IPS DF 6.9 (cell line): ENCODE results near the gene SYNE1.

Experiments used
- DNase-seq: peaks from one replicate; pipeline ENCODE4 v3.0.0-alpha.2; 2013; ENCODE audit warnings: low read depth, low spot score
- H3K27ac ChIP-seq: one replicate; pipeline ENCODE4 v1.5.1; 2013; ENCODE audit warnings: low read length, control low read depth
- H3K27me3 ChIP-seq: 2 replicates; pipeline ENCODE4 v1.6.1; 2013; ENCODE audit warnings: mild to moderate bottlenecking, low read length; ENCODE audit not compliant: control insufficient read depth, insufficient read depth
- H3K36me3 ChIP-seq: 2 replicates; pipeline ENCODE4 v1.6.1; 2013; ENCODE audit warnings: low read length; ENCODE audit not compliant: control insufficient read depth, insufficient read depth
- H3K4me1 ChIP-seq: 2 replicates; pipeline ENCODE4 v1.6.1; 2013; ENCODE audit warnings: low read length; ENCODE audit not compliant: control insufficient read depth, insufficient read depth
- H3K4me3 ChIP-seq: 2 replicates; pipeline ENCODE4 v1.5.1; 2013; ENCODE audit warnings: mild to moderate bottlenecking, low read length
- H3K9me3 ChIP-seq: 2 replicates; pipeline ENCODE4 v1.6.1; 2013; ENCODE audit warnings: low read length, inconsistent platforms; ENCODE audit not compliant: control insufficient read depth, insufficient read depth
- WGBS: extraction: QIAGEN DNeasy Blood & Tissue Kit; methylation state at CpG from one replicate; pipeline ENCODE4 v1.1.7; 2013; ENCODE audit warnings: mixed read lengths, missing lambda C conversion rate; ENCODE audit not compliant: insufficient read length, insufficient coverage; 5-methylcytosine and 5-hydroxymethylcytosine counted together

Gene SYNE1

DNA sequence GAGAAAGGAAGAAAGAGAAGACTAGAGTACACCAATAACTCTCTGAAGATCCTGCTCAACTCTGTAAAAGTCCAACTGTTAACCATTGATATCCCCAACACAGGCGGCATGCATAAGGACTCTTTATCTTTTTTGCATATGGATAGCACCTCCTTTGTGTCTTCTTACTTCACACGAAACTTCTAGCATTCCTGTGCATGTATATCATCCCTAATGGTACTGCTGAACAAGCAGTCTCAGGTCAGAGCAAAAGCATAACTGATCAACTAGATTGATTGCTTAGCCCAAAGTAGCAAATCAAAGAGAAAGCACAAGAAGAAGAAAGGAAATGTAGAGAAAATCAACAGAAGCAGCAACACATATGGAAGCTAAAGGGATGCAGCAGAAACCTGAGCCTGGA is 234.4 kb downstream of the SYNE1 start:
- Histone ChIP-seq H3K27me3 (no peaks in the 10 kb centered on the region), H3K27ac (no peak overlapping the region), H3K4me3 (no peak overlapping the region), H3K9me3 (no peaks in the 10 kb centered on the region), H3K4me1 (no peaks in the 10 kb centered on the region), H3K36me3 (no peaks in the 10 kb centered on the region)
- DNase-seq = no peak
- no CpG with 5 or more reads among the region's 2 CpGs for WGBS

DNA sequence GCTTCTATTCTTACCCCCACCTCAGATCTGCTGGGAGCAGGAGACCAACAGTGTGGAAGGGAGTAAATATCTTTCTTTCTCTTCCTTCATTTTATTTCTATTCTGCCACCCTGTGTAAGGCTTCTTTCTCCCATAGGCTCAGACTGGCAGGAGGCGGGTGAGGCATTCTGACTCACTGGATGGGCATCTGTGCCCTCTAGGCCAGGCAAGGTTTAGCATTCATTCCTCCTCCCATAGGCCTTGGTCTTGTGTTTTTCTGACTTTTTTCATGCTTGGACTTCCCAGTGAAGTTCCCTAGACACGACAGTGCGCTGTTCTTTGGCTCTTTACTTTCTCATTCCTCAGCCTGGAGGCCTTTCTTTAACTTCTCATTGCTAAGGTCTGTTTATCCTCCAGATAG is 235.2 kb downstream of the SYNE1 start:
- no peaks in the 10 kb centered on the region for H3K27me3 ChIP-seq
- WGBS = no CpG with 5 or more reads among the region's 3 CpGs
- H3K36me3 ChIP-seq = no peaks in the 10 kb centered on the region
- no peak overlapping the region for H3K27ac ChIP-seq
- H3K4me1 ChIP-seq = no peaks in the 10 kb centered on the region
- H3K9me3 ChIP-seq = no peaks in the 10 kb centered on the region
- no peak for DNase-seq
- no peak overlapping the region for H3K4me3 ChIP-seq

DNA sequence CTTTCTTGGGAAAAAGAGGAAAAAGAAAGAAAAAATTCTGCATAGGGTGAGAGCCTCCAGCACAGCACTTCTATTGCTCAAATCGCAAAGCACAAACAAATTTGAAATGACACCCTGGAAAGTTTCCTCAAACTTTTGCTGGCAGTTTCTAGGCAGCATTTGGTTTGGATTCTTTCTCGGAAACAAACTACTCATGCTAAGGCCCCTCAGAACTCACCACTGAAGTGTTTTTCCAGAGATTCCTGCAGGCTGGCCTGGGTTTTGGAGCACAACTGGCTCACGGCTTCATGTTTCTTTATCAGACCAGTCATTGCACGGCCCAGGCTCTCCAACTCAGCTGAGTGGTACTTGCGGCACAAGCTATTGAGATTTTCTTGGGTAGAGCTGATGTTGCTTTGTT is 237.8 kb downstream of the SYNE1 start:
- H3K36me3 ChIP-seq = no peaks in the 10 kb centered on the region
- H3K27ac ChIP-seq = no peak overlapping the region
- no peaks in the 10 kb centered on the region for H3K27me3 ChIP-seq
- H3K9me3 ChIP-seq = no peaks in the 10 kb centered on the region
- H3K4me3 ChIP-seq = no peak overlapping the region
- H3K4me1 ChIP-seq = no peaks in the 10 kb centered on the region
- DNase-seq = no peak
- WGBS = no CpG with 5 or more reads among the region's 5 CpGs

DNA sequence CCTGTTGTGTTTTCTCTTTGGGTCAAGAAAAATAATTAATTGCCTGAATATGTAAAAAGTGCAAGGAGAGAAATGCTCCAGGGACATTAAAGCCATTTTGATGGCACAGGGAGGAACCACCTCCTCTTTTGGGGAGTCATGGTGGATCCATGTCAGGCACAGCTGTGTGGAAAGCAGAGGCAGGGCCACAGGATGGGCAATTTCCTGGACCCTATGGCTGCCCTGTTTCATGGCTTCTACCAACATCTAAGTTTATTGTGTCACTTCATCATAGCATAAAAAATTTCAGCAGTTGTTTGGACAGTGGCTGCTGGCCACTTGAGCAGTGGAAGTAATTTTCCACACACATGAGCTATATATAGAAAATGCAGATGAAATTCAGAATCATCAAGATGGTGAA is 238.2 kb downstream of the SYNE1 start:
- Histone ChIP-seq H3K27me3 (no peaks in the 10 kb centered on the region), H3K36me3 (no peaks in the 10 kb centered on the region), H3K4me1 (no peaks in the 10 kb centered on the region), H3K27ac (no peak overlapping the region), H3K9me3 (no peaks in the 10 kb centered on the region), H3K4me3 (no peak overlapping the region)
- no peak for DNase-seq

DNA sequence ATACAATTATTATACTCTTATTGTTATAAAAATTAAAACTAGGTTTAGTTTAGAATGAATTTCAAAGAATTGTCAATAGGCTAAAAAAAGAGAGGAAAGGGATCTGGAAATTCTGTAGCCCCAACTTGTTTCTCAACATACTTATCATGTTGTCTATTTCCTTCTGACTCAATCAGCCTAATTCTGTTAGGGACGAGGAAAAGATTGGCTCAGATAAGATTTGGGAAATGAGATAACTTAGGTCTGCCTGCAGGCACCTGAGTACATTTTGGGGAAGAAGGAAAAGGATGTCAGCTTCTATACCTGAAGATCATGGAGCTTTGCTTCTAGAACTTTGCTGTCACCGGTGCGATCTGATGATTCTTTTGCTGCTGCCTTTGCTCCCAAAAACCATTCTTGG is 238.8 kb downstream of the SYNE1 start:
- no CpG with 5 or more reads among the region's 3 CpGs for WGBS
- no peaks in the 10 kb centered on the region for H3K36me3 ChIP-seq
- no peak overlapping the region for H3K27ac ChIP-seq
- no peak for DNase-seq
- H3K4me3 ChIP-seq = no peak overlapping the region
- H3K9me3 ChIP-seq = no peaks in the 10 kb centered on the region
- H3K27me3 ChIP-seq = no peaks in the 10 kb centered on the region
- H3K4me1 ChIP-seq = no peaks in the 10 kb centered on the region

DNA sequence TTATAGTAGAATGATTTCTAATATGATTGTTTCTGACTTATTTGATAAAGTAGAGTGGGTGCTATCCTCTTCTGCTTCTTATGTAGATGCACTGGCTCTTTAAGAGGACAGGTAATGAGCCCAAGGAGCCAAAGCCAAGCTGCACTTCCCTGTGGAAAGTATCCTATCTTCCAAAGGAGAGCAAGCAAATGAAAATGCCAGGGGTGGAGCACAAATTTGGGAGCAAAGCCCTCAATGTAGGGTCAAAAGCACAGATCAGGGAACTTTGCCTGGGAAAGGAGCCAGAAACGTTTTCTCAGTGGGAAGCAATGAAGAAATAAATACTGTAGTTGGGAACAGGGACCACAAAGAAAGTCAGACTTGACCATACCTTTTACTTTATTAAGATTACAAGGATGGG is 242.9 kb downstream of the SYNE1 start:
- no peak overlapping the region for H3K4me3 ChIP-seq
- no CpG with 5 or more reads among the region's 1 CpG for WGBS

DNA sequence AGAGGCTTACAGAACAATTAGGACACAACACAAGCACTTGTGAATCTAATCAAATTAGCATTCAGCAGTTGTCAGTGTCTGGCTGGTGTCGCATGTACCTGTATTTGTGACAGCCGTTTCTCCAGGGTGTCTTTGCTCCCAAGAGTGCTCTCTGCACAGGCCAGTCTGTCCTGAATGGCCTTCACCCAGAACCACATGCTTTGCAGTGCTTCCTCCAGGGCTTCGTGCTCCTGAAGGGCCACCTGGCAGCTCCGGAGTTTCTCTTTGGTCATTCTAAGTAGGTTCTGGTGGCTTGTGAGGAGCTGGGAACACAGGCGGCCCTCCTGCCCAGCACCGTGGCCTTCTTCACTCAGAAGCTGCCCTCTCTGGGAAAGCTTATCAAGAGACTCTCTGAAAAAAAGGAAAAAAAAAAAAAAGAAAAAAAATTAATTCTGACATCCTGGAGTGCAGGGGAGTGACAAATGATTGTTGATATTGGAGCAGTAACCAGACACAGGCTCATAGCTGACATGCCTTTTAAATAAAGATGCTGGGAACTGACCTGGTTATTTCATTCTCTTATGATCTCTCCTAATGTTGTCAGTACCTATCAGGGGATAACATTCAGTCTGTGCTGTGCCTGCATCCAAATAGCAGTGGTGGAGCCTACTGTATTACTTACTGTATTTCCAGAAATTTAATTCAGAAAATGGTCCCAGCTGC is 245.8 kb downstream of the SYNE1 start:
- Histone ChIP-seq H3K27me3 (no peaks in the 10 kb centered on the region), H3K9me3 (no peaks in the 10 kb centered on the region), H3K4me3 (no peak overlapping the region), H3K4me1 (peaks cover 1% of the 10 kb centered on the region; the same call in 1 of the 2 replicates), H3K36me3 (no peaks in the 10 kb centered on the region), H3K27ac (no peak overlapping the region)
- DNase-seq = no peak
- WGBS = no CpG with 5 or more reads among the region's 6 CpGs

More for the DNA sequence above, 242.9 kb downstream of the SYNE1 start:
- Histone ChIP-seq H3K4me1 (peaks cover 1% of the 10 kb centered on the region; the same call in 1 of the 2 replicates), H3K36me3 (no peaks in the 10 kb centered on the region), H3K27ac (no peak overlapping the region), H3K27me3 (no peaks in the 10 kb centered on the region), H3K9me3 (no peaks in the 10 kb centered on the region)
- DNase-seq = no peak

DNA sequence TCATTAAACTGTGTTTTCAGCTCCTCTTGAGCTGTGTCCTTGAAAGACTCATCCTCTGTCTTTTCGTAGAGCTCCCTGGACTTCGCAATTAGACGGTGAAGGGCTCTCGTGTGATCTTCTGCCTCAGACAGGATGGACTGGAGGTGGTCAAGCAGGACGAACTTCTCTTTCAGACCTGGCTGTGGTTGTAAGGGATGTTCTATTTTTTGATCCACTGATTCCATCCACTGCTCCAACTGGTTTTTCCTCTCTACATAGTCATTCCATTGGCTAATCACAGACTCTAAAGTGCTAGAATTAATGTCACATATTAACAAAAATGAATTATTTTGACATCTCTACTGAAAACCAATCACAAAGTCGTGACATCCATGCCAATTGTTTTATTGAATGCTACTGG is 250.1 kb downstream of the SYNE1 start:
- H3K4me3 ChIP-seq = no peak overlapping the region
- WGBS = no CpG with 5 or more reads among the region's 6 CpGs
- H3K4me1 ChIP-seq = peaks cover 1% of the 10 kb centered on the region; the same call in 1 of the 2 replicates
- H3K9me3 ChIP-seq = no peaks in the 10 kb centered on the region
- no peaks in the 10 kb centered on the region for H3K27me3 ChIP-seq
- no peaks in the 10 kb centered on the region for H3K36me3 ChIP-seq
- DNase-seq = no peak
- H3K27ac ChIP-seq = no peak overlapping the region

DNA sequence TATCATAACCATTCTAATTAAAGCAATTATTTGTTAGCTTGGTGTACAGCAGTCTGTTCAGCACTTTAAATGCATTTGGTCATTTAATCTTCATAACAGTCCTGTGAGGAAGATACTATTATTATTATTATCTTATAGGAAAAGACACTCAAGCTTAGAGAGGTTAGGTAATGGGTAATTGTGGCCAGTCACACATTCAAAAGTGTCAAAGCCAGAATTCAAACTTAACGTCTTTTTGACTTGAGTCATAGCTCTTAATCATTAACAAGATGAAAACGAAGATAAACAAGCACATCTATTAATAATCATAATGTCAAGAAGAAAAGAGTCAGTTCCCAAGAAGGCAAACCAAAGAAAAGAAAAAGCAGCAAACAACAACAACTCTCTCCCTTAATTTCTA is 251.0 kb downstream of the SYNE1 start:
- Histone ChIP-seq H3K27me3 (no peaks in the 10 kb centered on the region), H3K36me3 (no peaks in the 10 kb centered on the region), H3K27ac (no peak overlapping the region), H3K4me1 (no peaks in the 10 kb centered on the region), H3K4me3 (no peak overlapping the region), H3K9me3 (no peaks in the 10 kb centered on the region)
- no peak for DNase-seq
- no CpG with 5 or more reads among the region's 2 CpGs for WGBS

DNA sequence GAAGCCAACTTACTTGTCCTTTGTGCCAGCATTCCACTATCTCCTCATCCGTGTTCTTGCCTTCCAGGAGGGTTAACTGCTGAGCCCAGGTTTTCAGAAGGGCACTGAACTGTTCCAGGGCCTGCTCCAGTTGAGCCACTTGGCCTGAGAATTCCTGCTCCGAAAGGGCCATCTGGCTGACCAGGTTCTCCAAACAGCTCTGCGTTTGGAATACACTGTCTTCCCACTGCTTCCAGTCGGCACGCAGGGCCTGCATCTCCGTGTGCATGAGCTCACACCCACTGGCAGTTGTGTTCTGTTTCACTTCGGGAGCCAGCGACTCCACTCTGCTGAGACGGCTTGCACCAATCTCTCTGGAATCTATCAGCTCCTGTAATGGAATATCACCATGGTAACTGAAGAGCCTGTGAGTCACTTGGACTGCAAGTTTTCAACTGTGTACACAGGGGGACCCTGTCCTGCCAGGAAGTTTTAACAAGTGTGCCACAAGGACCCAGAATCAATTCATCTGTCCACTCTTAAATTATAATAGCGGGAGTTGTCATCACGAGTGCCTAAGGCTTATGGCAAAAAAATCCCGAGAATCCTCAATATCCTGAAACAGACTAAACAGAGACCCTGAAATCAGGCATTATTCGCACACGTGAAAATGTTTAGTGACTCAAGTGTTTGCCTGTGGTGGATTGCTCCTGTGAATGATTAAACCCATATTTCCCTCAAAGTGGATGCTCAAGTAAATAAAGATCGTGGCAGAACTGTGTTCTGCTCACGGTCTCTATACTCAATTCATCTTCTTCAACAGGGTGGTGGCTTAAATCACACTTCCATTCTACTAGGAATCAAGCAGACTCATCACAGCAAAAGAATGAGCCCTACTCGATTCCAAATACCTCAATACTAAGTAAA is 255.9 kb downstream of the SYNE1 start:
- DNase-seq = no peak
- no peak overlapping the region for H3K27ac ChIP-seq
- no peak overlapping the region for H3K4me3 ChIP-seq
- no peaks in the 10 kb centered on the region for H3K27me3 ChIP-seq
- no CpG with 5 or more reads among the region's 17 CpGs for WGBS
- no peaks in the 10 kb centered on the region for H3K36me3 ChIP-seq
- no peaks in the 10 kb centered on the region for H3K9me3 ChIP-seq
- no peaks in the 10 kb centered on the region for H3K4me1 ChIP-seq
